NCI-H2196 (cell line): ENCODE results near the gene MOGAT3.

ENCODE experiments used
- DNase-seq: peaks from one replicate; lab custom pipeline; 2025; ENCODE audit not compliant: unreplicated experiment; lab: John Stamatoyannopoulos, UW

MOGAT3 gene

GRCh38 chr7:101162551-101163278 is 38.1 kb downstream of the MOGAT3 start:
- peak; percentile 83 for DNase-seq

- DNase-seq, result no peak
These were observed 39.0 kb downstream of the MOGAT3 start for GRCh38 chr7:101161692-101162471.

- DNase-seq, result no peak
These were observed 39.9 kb downstream of the MOGAT3 start for GRCh38 chr7:101160910-101161309.

GRCh38 chr7:101159696-101160674 is 40.9 kb downstream of the MOGAT3 start:
- DNase-seq, result no peak

GRCh38 chr7:101156866-101157589 is 43.8 kb downstream of the MOGAT3 start:
- no peak for DNase-seq

- no peak for DNase-seq
These were observed 44.6 kb downstream of the MOGAT3 start for GRCh38 chr7:101156277-101156676.

- DNase-seq, result no peak
These were observed 45.5 kb downstream of the MOGAT3 start for GRCh38 chr7:101155303-101155702.

GRCh38 chr7:101154693-101155102 is 46.1 kb downstream of the MOGAT3 start:
- no peak for DNase-seq

GRCh38 chr7:101153969-101154692 is 46.7 kb downstream of the MOGAT3 start, which contains the start of gene AP1S1:
TSS of gene AP1S1 (plus strand) at chr7:101154476. CDS start at chr7:101154515, 39 bp downstream.
- peak; percentile 100 for DNase-seq

- no peak for DNase-seq
These were observed 48.8 kb downstream of the MOGAT3 start for GRCh38 chr7:101151908-101152651.
